ENCODE measurements around the gene SLC39A10.

SLC39A10 gene

DNA sequence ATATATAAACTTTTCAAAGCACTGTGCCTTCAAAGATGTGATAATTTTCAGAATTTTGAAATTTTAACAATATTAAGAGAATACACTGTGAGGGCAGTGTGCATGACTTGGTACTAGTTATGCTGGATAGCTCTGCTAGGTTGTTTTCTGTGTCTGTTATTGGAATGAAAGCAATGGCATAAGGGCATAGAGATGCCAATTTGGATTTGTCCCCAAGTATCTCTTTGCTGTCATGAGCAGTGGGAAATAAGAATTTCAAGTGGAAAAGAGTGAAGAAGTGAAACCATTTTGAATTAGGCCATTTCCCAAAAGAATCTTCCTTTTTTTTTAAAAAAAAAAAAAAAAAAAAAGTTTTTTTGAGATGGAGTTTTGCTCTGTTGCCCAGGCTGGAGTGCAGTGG lies 76.8 kb downstream of the SLC39A10 start:
- no peak for FAIRE-seq

GRCh38 chr2:195734395-195734794 lies 77.4 kb downstream of the SLC39A10 start:
- no peak for FAIRE-seq

DNA sequence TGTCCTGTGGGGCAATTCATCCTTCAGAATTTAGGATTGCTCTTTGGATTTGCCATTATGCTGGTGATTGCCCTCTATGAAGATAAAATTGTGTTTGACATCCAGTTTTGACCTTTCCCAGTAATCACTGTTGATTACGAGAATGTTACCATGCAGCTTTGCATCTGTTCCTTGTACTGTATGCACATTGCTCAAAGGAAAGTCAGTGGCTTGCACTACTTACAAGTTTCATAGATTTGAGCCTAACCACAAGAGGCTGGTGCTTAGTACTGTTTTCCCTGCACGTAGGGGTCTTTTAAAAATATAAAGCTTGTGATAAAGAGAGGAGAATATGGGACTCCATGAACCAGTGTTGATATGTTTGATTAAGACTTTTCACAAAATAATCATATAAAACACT lies 77.9 kb downstream of the SLC39A10 start:
- no peak for FAIRE-seq

- no peak for FAIRE-seq
Observed at GRCh38 chr2:195735347-195735746, 78.3 kb downstream of the SLC39A10 start.

- no peak for FAIRE-seq
Observed at GRCh38 chr2:195737511-195738325, 80.7 kb downstream of the SLC39A10 start.

DNA sequence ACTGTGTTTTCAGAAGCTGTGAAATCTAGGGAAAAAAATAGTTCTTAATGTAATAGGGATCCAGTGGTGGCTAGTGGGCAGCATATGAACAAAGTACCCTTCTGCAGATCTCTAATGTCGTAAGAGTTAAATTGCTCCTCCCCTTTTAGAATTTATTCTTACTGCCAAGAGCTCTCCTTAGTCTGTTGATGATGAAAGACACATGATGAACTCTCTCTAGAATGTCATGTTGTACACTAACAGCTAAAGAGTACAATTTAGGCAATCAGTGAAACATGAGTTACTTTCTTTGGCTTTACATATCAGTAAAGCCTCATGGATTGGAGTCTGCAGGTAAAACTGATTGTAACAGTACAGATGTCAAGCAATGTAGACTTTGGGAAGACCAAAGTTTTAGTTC lies 84.2 kb downstream of the SLC39A10 start:
- no peak for FAIRE-seq

GRCh38 chr2:195756218-195756942 lies 99.4 kb downstream of the SLC39A10 start:
- no peak for FAIRE-seq

DNA sequence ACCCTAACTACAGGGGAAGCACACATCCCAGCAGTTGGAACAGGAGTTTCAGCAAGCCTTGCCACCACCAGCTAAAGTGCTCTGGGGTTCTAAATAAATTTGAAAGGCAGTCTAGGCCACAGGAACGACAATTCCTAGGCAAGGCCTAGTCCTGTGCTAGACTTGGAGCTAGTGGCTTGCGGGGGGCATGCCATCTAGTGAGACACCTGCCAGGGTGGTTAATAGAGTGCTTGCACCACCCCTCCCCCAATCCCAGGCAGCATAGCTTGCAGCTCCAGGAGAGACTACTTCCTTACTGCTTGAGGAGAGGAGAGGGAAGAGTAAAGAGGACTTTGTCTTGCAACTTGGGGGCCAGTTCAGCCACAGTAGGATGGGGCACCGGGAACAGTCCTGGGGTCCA lies 101.8 kb downstream of the SLC39A10 start:
- no peak for FAIRE-seq

DNA sequence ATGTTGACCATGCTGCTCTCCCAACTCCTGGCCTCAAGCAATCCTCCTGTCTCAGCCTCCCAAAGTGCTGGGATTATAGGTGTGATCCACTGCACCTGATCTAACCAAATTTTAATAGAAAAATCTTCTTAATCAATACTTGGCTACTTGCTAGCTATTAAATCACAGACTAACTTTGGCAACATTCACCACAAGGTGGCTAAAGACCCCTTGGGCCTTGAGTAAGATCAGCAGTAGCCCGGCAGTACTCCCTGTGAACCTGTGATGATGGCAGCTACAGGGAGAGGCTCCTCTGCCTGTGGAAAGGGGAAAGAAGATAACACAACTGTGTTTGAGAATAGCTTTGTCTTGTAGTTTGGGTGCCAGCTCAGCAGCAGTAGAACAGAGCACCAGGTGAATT lies 102.9 kb downstream of the SLC39A10 start:
- FAIRE-seq: no peak

DNA sequence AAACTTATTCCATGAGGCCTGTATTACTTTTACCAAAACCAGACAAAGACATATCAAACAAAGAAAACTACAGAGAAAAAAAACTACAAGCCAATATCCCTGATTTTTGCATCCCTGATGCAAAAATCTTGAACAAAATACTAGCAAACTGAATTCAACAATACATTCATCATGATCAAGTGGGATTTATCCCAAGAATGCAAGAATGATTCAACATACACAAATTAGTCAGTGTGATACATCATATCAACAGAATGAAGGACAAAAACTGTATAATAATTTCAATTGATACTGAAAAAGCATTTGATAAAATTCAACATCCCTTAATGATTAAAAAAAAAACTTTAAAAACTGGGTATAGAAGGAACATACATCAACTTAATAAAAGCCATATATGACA lies 106.8 kb downstream of the SLC39A10 start:
- FAIRE-seq: no peak

DNA sequence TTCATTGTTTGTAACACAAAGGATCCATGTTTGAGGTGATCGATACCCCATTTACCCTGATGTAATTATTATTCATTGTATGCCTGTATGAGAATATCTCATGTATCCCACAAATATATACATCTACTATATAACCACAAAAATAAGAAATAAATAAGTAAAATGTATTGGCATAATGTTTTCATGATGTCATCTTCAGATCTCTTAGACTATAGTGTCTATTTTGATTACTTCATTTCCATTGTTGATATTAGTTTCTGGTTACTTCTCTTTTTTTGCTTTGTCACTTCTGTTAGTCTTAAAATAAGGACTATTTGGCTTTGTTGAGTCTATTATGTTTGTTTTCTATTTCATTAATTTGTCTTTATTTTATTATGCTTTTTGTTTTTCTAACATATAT lies 109.7 kb downstream of the SLC39A10 start:
- FAIRE-seq: no peak

DNA sequence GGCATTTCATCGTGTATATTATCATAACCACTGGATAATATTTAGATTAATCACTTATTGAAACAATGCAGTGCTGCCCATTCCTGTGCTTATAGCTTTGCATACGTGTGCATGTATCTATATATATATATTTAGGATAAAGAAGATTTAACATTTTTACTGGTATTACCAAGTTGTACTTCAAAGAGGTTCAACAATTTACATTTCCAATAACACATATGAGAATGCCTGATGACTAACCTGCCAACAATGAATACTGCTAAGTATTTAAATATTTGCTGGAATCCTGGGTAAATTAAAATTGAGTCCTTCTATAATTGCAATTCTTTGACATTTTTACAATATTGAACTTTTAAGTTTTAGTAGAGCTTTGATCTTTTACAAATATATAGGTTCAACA lies 111.4 kb downstream of the SLC39A10 start:
- no peak for FAIRE-seq

DNA sequence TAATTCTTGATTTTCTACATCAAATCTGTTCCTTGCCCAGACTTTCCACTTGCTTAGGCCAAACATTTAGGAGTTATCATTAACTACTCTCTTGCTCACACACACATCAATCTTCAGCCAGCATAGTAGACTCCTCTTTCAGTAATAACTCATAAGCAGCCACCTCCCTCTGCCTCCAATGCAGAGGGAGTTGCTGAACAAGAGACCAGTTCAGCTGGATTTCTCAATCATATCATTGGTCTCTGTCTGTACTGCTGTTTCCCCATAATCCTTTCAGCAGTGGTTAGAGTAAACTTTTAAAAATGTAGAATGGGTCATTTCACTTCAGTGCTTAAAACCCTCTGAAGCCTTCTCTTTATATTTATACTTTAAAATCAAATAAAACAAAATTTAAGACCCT lies 112.9 kb downstream of the SLC39A10 start:
- FAIRE-seq: no peak

DNA sequence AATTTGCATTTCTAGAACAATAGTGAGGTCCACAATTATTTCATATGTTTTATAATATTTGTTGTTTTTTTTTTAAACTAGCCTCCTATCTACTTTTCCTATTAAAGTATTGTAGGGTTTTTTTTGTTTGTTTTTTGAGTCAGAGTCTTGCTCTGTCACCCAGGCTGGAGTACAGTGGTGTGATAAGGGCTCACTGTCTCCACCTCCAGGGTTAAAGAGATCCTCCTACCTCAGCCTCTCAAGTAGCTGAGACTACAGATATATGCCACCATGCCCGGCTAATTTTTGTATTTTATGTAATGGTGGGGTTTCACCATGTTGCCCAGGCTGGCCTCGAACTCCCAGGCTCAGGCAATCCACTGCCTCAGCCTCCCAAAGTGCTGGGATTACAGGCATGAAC lies 122.5 kb downstream of the SLC39A10 start:
- no peak for FAIRE-seq

- no peak for FAIRE-seq
Observed at GRCh38 chr2:195782156-195782555, 125.1 kb downstream of the SLC39A10 start.
